ENCODE data around the gene GUCY2D. TPM values are rescaled to one million over a fixed set of nuclear protein-coding genes. Genes with fewer than 3 reads are reported as not detected.

Gene GUCY2D
- total and polyA plus RNA-seq, 2 experiments from 2014 or later: 0.07 to 0.08 TPM

- Histone ChIP-seq H3F3A (replicated peaks; ENCODE audit: low read depth) (no peaks in the 10 kb centered on the region), H2AFZ (no peak overlapping the region), H3K36me3 (ENCODE audit: insufficient read depth) (no peaks in the 10 kb centered on the region), H3K4me1 (ENCODE audit: insufficient read depth) (no peaks in the 10 kb centered on the region), H4K20me1 (replicated peaks; ENCODE audit: insufficient read depth) (no peaks in the 10 kb centered on the region), H3K4me2 (no peak overlapping the region), H3K9me2 (ENCODE audit: insufficient read depth) (no peaks in the 10 kb centered on the region), H3K27ac (ENCODE audit: low read depth) (no peak overlapping the region), H3K27me3 (ENCODE audit: insufficient read depth) (peaks cover 9% of the 10 kb centered on the region; the same call in 1 of the 2 replicates), H3K79me2 (replicated peaks; ENCODE audit: insufficient read depth) (no peaks in the 10 kb centered on the region), H3K4me3 (no peak overlapping the region)
- no peak for ATAC-seq
- Mint-ChIP-seq H3K9me3 (no peaks in the 10 kb centered on the region), H3K36me3 (ENCODE audit: low read depth) (no peaks in the 10 kb centered on the region), H3K27me3 (ENCODE audit: insufficient read depth, low read depth, poor library complexity) (peaks cover 15% of the 10 kb centered on the region), H3K4me1 (peaks cover 9% of the 10 kb centered on the region), H3K27ac (no peak overlapping the region), H3K4me3 (no peak overlapping the region)
- TF ChIP-seq, protein P1, sequence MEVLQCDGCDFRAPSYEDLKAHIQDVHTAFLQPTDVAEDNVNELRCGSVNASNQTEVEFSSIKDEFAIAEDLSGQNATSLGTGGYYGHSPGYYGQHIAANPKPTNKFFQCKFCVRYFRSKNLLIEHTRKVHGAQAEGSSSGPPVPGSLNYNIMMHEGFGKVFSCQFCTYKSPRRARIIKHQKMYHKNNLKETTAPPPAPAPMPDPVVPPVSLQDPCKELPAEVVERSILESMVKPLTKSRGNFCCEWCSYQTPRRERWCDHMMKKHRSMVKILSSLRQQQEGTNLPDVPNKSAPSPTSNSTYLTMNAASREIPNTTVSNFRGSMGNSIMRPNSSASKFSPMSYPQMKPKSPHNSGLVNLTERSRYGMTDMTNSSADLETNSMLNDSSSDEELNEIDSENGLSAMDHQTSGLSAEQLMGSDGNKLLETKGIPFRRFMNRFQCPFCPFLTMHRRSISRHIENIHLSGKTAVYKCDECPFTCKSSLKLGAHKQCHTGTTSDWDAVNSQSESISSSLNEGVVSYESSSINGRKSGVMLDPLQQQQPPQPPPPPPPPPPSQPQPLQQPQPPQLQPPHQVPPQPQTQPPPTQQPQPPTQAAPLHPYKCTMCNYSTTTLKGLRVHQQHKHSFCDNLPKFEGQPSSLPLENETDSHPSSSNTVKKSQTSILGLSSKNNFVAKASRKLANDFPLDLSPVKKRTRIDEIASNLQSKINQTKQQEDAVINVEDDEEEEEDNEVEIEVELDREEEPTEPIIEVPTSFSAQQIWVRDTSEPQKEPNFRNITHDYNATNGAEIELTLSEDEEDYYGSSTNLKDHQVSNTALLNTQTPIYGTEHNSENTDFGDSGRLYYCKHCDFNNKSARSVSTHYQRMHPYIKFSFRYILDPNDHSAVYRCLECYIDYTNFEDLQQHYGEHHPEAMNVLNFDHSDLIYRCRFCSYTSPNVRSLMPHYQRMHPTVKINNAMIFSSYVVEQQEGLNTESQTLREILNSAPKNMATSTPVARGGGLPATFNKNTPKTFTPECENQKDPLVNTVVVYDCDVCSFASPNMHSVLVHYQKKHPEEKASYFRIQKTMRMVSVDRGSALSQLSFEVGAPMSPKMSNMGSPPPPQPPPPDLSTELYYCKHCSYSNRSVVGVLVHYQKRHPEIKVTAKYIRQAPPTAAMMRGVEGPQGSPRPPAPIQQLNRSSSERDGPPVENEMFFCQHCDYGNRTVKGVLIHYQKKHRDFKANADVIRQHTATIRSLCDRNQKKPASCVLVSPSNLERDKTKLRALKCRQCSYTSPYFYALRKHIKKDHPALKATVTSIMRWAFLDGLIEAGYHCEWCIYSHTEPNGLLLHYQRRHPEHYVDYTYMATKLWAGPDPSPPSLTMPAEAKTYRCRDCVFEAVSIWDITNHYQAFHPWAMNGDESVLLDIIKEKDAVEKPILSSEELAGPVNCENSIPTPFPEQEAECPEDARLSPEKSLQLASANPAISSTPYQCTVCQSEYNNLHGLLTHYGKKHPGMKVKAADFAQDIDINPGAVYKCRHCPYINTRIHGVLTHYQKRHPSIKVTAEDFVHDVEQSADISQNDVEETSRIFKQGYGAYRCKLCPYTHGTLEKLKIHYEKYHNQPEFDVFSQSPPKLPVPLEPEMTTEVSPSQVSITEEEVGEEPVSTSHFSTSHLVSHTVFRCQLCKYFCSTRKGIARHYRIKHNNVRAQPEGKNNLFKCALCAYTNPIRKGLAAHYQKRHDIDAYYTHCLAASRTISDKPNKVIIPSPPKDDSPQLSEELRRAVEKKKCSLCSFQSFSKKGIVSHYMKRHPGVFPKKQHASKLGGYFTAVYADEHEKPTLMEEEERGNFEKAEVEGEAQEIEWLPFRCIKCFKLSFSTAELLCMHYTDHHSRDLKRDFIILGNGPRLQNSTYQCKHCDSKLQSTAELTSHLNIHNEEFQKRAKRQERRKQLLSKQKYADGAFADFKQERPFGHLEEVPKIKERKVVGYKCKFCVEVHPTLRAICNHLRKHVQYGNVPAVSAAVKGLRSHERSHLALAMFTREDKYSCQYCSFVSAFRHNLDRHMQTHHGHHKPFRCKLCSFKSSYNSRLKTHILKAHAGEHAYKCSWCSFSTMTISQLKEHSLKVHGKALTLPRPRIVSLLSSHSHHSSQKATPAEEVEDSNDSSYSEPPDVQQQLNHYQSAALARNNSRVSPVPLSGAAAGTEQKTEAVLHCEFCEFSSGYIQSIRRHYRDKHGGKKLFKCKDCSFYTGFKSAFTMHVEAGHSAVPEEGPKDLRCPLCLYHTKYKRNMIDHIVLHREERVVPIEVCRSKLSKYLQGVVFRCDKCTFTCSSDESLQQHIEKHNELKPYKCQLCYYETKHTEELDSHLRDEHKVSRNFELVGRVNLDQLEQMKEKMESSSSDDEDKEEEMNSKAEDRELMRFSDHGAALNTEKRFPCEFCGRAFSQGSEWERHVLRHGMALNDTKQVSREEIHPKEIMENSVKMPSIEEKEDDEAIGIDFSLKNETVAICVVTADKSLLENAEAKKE (CRISPR knock-in tag; IDR thresholded peaks at IDR 0.05): no peak
- TF ChIP-seq POLR2AphosphoS5 (IDR thresholded peaks at IDR 0.05; ENCODE audit: low read depth) (no peak), STAT1 (IDR thresholded peaks at IDR 0.05; ENCODE audit: unreplicated experiment) (no peak), ZNF114 (CRISPR knock-in tag; IDR thresholded peaks at IDR 0.05) (no peak), REST (IDR thresholded peaks at IDR 0.05; ENCODE audit: unreplicated experiment) (no peak), ZNF331 (CRISPR knock-in tag; IDR thresholded peaks at IDR 0.05; ENCODE audit: low read depth) (no peak), CTCF (conservative IDR thresholded peaks at IDR 0.05; ENCODE audit: low read depth in 2 of 2) (no peak), CREB1 (CRISPR knock-in tag; IDR thresholded peaks at IDR 0.05; ENCODE audit: low read depth) (no peak), EZH2phosphoT487 (IDR thresholded peaks at IDR 0.05; ENCODE audit: unreplicated experiment) (no peak), ETS1 (IDR thresholded peaks at IDR 0.05) (no peak)
- DNase-seq (ENCODE audit: low spot score): no peak
Measured at GRCh38 chr17:8020776-8021564, 18.6 kb downstream of the GUCY2D start.

All from GM23338 (cell line).